PC-9 (cell line): Measurements from ENCODE around the gene KRTAP15-1. TPM values are rescaled to one million over a fixed set of nuclear protein-coding genes. Genes with fewer than 3 reads are reported as not detected.

Source experiments
- BruUV-seq: library from RNA; stranded (reverse); fragments of 400-500 nt; replicated peaks from 2 replicates; lab custom pipeline; 2021; lab: Mats Ljungman, UMichigan
- CTCF ChIA-PET: fragments of 300-600 bp; sonication (Branson Sonifier 250); formaldehyde crosslinking; loops from one replicate; lab custom pipeline; 2022; ENCODE audit warnings: antibody characterized with exemption; lab: Charles Lee
- POLR2A ChIA-PET: fragments of 300-600 bp; sonication (Branson Sonifier 250); formaldehyde crosslinking; loops from one replicate; lab custom pipeline; 2022; ENCODE audit warnings: antibody characterized with exemption; ENCODE audit not compliant: unreplicated experiment; lab: Charles Lee
- DNase-seq, 2 experiments: peaks; one replicate each; pipeline versions ENCODE4 v3.0.0 to v3.0.0-alpha.2; 2015 to 2022; ENCODE audit warnings: mixed read lengths in 1 of 2
- H2AFZ ChIP-seq: fragments of 200-600 bp; sonication (generic); 2 replicates; pipeline ENCODE4 v1.8.1; 2017; ENCODE audit warnings: antibody characterized with exemption
- H3F3A ChIP-seq: fragments of 200-600 bp; sonication (generic); 2 replicates; pipeline ENCODE4 v1.8.1; 2017; ENCODE audit warnings: antibody characterized with exemption, mild to moderate bottlenecking, low read depth; ENCODE audit not compliant: insufficient read depth
- H3K27ac ChIP-seq: fragments of 200-600 bp; sonication (generic); 2 replicates; pipeline ENCODE4 v1.6.1; 2016; ENCODE audit warnings: mixed run types
- H3K27me3 ChIP-seq: fragments of 200-600 bp; sonication (generic); 2 replicates; pipeline ENCODE4 v1.6.1; 2016; ENCODE audit warnings: low read depth, mixed run types; ENCODE audit not compliant: insufficient read depth
- H3K36me3 ChIP-seq: fragments of 200-600 bp; sonication (generic); 2 replicates; pipeline ENCODE4 v1.6.1; 2016; ENCODE audit warnings: low read depth, mixed run types
- H3K4me1 ChIP-seq: fragments of 200-600 bp; sonication (generic); replicated peaks from 2 replicates; pipeline ENCODE4 v1.6.1; 2016; ENCODE audit warnings: mixed run types; ENCODE audit not compliant: insufficient read depth
- H3K4me2 ChIP-seq: fragments of 200-600 bp; sonication (generic); 2 replicates; pipeline ENCODE4 v1.6.1; 2017; ENCODE audit warnings: mixed run types
- H3K4me3 ChIP-seq: fragments of 200-600 bp; sonication (generic); 2 replicates; pipeline ENCODE4 v1.6.1; 2016; ENCODE audit warnings: mixed run types
- H3K79me2 ChIP-seq: fragments of 200-600 bp; sonication (generic); 2 replicates; pipeline ENCODE4 v1.6.1; 2017; ENCODE audit warnings: low read depth, mixed run types
- H3K9me2 ChIP-seq: fragments of 200-600 bp; sonication (generic); 2 replicates; pipeline ENCODE4 v1.8.1; 2017; ENCODE audit warnings: mild to moderate bottlenecking; ENCODE audit not compliant: insufficient read depth
- H3K9me3 ChIP-seq: fragments of 200-600 bp; sonication (generic); 2 replicates; pipeline ENCODE4 v1.8.1; 2016; ENCODE audit warnings: low read depth; ENCODE audit not compliant: insufficient read depth
- H4K20me1 ChIP-seq: fragments of 200-600 bp; sonication (generic); 2 replicates; pipeline ENCODE4 v1.8.1; 2017; ENCODE audit not compliant: insufficient read depth
- EZH2 ChIP-seq: fragments of 200-600 bp; sonication (generic); IDR thresholded peaks from 2 replicates; pipeline ENCODE4 v1.8.0; 2017; ENCODE audit warnings: antibody characterized with exemption, low read depth
- intact Hi-C: fragments of 100-400 bp; cut with micrococcal nuclease; formaldehyde crosslinking; loops from one replicate; pipeline ENCODE4 v1.10.0; 2022; ENCODE audit not compliant: unreplicated experiment
- total RNA-seq: library from RNA; stranded (reverse); gene quantifications from 2 replicates; pipeline ENCODE4 v1.2.3, GENCODE V29; 2021
- TF ChIP-seq, protein P1 (sequence below): fragments of 200-600 bp; sonication (generic); conservative IDR thresholded peaks from 2 replicates; pipeline ENCODE4 v1.6.1; 2017; ENCODE audit warnings: mixed run types, antibody characterized with exemption, mild to moderate bottlenecking, moderate library complexity

KRTAP15-1 gene
- total RNA-seq, 1 experiment from 2014 or later: not detected

- TF ChIP-seq, protein P1, sequence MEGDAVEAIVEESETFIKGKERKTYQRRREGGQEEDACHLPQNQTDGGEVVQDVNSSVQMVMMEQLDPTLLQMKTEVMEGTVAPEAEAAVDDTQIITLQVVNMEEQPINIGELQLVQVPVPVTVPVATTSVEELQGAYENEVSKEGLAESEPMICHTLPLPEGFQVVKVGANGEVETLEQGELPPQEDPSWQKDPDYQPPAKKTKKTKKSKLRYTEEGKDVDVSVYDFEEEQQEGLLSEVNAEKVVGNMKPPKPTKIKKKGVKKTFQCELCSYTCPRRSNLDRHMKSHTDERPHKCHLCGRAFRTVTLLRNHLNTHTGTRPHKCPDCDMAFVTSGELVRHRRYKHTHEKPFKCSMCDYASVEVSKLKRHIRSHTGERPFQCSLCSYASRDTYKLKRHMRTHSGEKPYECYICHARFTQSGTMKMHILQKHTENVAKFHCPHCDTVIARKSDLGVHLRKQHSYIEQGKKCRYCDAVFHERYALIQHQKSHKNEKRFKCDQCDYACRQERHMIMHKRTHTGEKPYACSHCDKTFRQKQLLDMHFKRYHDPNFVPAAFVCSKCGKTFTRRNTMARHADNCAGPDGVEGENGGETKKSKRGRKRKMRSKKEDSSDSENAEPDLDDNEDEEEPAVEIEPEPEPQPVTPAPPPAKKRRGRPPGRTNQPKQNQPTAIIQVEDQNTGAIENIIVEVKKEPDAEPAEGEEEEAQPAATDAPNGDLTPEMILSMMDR: no peak
- no peak for TF ChIP-seq EZH2
- Histone ChIP-seq H2AFZ (no peak overlapping the region), H3K4me2 (no peak overlapping the region), H3K36me3 (no peaks in the 10 kb centered on the region), H3K4me1 (no peaks in the 10 kb centered on the region), H3K9me3 (no peaks in the 10 kb centered on the region), H3F3A (no peaks in the 10 kb centered on the region), H3K27me3 (no peaks in the 10 kb centered on the region), H3K4me3 (no peak overlapping the region), H4K20me1 (no peaks in the 10 kb centered on the region), H3K79me2 (no peaks in the 10 kb centered on the region), H3K27ac (no peak overlapping the region), H3K9me2 (no peaks in the 10 kb centered on the region)
- ChIA-PET CTCF (no interaction called here), POLR2A (no interaction called here)
- BruUV-seq: no TSS peak
- no peak for DNase-seq
- intact Hi-C loops: no loop called here
Measured at GRCh38 chr21:30468900-30469714, 29.0 kb downstream of the KRTAP15-1 start.

DNA sequence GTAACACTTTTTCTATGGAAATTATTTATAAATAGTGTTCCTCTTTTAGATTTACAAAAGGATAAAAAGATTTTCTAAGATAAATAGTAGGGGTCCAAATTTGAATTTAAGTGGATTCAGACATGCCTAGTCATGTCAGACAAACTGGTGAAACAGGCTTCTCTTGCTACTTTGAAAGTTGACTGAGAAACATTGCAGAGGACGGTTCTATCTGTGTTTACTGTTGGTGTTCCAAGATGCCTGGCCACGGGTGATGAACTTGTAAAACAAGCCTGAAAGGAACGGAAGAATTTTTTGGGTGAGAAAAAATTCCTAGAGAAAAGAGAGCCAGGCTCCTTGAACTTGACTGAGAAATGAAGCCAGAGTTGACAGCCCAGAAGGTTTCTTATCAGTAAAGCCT, 37.9 kb downstream of the KRTAP15-1 start:
- BruUV-seq: no TSS peak
- Histone ChIP-seq H3K4me3 (no peak overlapping the region), H3K27me3 (no peaks in the 10 kb centered on the region), H3K4me1 (no peaks in the 10 kb centered on the region), H3K9me2 (no peaks in the 10 kb centered on the region), H3K36me3 (no peaks in the 10 kb centered on the region), H3F3A (no peaks in the 10 kb centered on the region), H3K4me2 (no peak overlapping the region), H4K20me1 (no peaks in the 10 kb centered on the region), H3K79me2 (no peaks in the 10 kb centered on the region), H2AFZ (no peak overlapping the region), H3K27ac (no peak overlapping the region), H3K9me3 (no peaks in the 10 kb centered on the region)
- no peak for DNase-seq
- intact Hi-C loops: no loop called here
- TF ChIP-seq, protein P1: no peak
- no peak for TF ChIP-seq EZH2
- ChIA-PET POLR2A (no interaction called here), CTCF (no interaction called here)

GRCh38 chr21:30479259-30479658, 39.2 kb downstream of the KRTAP15-1 start:
- no peaks in the 10 kb centered on the region for H3F3A ChIP-seq
- ChIA-PET POLR2A (interaction anchor here (0.7 kb wide), 1 partner anchor 80 kb away, joined by 4 read pairs; no protein-coding TSS in a partner anchor), CTCF (no interaction called here)
- DNase-seq: no peak
- TF ChIP-seq, protein P1: no peak
- TF ChIP-seq EZH2: no peak
- no peaks in the 10 kb centered on the region for H3K4me1 ChIP-seq
- H3K9me3 ChIP-seq: no peaks in the 10 kb centered on the region
- no peak overlapping the region for H3K4me2 ChIP-seq
- no TSS peak for BruUV-seq
- no peak overlapping the region for H3K4me3 ChIP-seq
- H3K27me3 ChIP-seq: no peaks in the 10 kb centered on the region
- H3K36me3 ChIP-seq: no peaks in the 10 kb centered on the region
- H3K9me2 ChIP-seq: no peaks in the 10 kb centered on the region
- no peaks in the 10 kb centered on the region for H4K20me1 ChIP-seq
- no peak overlapping the region for H3K27ac ChIP-seq
- H3K79me2 ChIP-seq: no peaks in the 10 kb centered on the region
- intact Hi-C loops: no loop called here
- no peak overlapping the region for H2AFZ ChIP-seq
